Measurements from ENCODE around the gene SEMA7A. TPM values are rescaled to one million over a fixed set of nuclear protein-coding genes. Genes with fewer than 3 reads are reported as not detected.

SEMA7A gene
- total and polyA plus RNA-seq, 9 of the 15 experiments (the other 6 are each of a cell fraction or from before 2014, with no cell fraction given) = 0.04 to 8.2 (median 5.4) TPM; not detected in 1

DNA sequence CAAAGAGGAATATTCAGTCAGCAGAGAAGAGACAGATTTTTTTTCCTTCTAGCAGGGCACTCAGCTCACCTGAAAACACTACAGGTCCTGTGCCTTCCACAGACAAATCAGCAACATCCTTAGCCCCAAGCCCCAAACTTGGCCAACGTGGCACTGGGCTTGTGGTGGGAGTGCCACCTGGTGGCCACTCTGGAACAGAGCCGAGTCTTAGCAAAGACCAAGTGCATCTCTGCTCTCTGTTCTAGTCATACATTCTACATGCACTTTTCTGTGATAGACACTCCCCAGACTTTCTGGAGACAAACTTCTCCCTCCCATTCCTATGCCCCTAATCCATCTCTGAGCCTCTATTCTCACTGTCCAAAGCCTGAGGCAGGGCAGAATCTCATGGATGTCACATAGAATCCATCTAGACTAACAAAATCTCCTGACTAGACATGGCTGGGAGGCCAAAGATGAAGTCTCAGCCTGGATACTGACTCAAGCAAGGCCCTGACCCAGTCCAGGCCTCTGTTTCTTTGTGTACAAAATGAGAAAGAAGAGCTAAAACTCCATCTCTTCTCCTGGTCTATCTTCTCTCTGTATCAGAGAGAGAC lies 5.1 kb upstream of the SEMA7A start (continued):
- TF ChIP-seq NBN (IDR thresholded peaks at IDR 0.05; ENCODE audit: low read depth) (peak; percentile 62; the same call in 1 of the 2 replicates), RAD21 (CRISPR knock-in tag; conservative IDR thresholded peaks at IDR 0.05 in 1 of 2, IDR thresholded peaks at IDR 0.05 in 1 of 2) (peak; percentile 99 to 100), CXXC5 (CRISPR knock-in tag; IDR thresholded peaks at IDR 0.05) (peak; percentile 20; the same call in 1 of the 2 replicates), NONO (IDR thresholded peaks at IDR 0.05; ENCODE audit: low read depth in 2 of 2, low read length in 1 of 2) (peak in 1 of 2 experiments; percentile 30; a peak in 1 of 4 replicates), NR4A1 (CRISPR knock-in tag; IDR thresholded peaks at IDR 0.05) (no peak), NR4A1 (tag; IDR thresholded peaks at IDR 0.05) (0 out of 2 replicates have a peak, but pooled peaks have one; percentile 34), REST (IDR thresholded peaks at IDR 0.05; ENCODE audit: borderline replicate concordance) (peak; percentile 97), REST (CRISPR knock-in tag; IDR thresholded peaks at IDR 0.05; ENCODE audit: low read depth) (0 out of 2 replicates have a peak, but pooled peaks have one; percentile 20)
- TF ChIP-seq, protein P1, sequence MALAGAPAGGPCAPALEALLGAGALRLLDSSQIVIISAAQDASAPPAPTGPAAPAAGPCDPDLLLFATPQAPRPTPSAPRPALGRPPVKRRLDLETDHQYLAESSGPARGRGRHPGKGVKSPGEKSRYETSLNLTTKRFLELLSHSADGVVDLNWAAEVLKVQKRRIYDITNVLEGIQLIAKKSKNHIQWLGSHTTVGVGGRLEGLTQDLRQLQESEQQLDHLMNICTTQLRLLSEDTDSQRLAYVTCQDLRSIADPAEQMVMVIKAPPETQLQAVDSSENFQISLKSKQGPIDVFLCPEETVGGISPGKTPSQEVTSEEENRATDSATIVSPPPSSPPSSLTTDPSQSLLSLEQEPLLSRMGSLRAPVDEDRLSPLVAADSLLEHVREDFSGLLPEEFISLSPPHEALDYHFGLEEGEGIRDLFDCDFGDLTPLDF (CRISPR knock-in tag; IDR thresholded peaks at IDR 0.05) = no peak
- TF ChIP-seq, protein P2, sequence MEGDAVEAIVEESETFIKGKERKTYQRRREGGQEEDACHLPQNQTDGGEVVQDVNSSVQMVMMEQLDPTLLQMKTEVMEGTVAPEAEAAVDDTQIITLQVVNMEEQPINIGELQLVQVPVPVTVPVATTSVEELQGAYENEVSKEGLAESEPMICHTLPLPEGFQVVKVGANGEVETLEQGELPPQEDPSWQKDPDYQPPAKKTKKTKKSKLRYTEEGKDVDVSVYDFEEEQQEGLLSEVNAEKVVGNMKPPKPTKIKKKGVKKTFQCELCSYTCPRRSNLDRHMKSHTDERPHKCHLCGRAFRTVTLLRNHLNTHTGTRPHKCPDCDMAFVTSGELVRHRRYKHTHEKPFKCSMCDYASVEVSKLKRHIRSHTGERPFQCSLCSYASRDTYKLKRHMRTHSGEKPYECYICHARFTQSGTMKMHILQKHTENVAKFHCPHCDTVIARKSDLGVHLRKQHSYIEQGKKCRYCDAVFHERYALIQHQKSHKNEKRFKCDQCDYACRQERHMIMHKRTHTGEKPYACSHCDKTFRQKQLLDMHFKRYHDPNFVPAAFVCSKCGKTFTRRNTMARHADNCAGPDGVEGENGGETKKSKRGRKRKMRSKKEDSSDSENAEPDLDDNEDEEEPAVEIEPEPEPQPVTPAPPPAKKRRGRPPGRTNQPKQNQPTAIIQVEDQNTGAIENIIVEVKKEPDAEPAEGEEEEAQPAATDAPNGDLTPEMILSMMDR (IDR thresholded peaks at IDR 0.05 in 2 of 3, conservative IDR thresholded peaks at IDR 0.05 in 1 of 3; ENCODE audit: insufficient read depth in 2 of 3, low read depth in 1 of 3, low read length in 3 of 3) = peak; percentile 95 to 97 (median 96)
- TF ChIP-seq, protein P3, sequence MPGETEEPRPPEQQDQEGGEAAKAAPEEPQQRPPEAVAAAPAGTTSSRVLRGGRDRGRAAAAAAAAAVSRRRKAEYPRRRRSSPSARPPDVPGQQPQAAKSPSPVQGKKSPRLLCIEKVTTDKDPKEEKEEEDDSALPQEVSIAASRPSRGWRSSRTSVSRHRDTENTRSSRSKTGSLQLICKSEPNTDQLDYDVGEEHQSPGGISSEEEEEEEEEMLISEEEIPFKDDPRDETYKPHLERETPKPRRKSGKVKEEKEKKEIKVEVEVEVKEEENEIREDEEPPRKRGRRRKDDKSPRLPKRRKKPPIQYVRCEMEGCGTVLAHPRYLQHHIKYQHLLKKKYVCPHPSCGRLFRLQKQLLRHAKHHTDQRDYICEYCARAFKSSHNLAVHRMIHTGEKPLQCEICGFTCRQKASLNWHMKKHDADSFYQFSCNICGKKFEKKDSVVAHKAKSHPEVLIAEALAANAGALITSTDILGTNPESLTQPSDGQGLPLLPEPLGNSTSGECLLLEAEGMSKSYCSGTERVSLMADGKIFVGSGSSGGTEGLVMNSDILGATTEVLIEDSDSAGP (CRISPR knock-in tag; IDR thresholded peaks at IDR 0.05) = 0 out of 2 replicates have a peak, but pooled peaks have one; percentile 30

Measured in K562 (cell line).